NCI-H526 (cell line): Measurements from ENCODE around the gene ERBB2.
A peak's percentile ranks its signal among the peaks of the same experiment; 100 is the strongest.
"Not testable (repeated sequence)": the region's sequence is repeated elsewhere in the genome, so short reads cannot be mapped to it uniquely, and the experiment has no call there.

ENCODE experiments used
- DNase-seq, 2 experiments: peaks; one replicate each; lab custom pipeline; 2025; lab: John Stamatoyannopoulos, UW

The ERBB2 gene

DNA sequence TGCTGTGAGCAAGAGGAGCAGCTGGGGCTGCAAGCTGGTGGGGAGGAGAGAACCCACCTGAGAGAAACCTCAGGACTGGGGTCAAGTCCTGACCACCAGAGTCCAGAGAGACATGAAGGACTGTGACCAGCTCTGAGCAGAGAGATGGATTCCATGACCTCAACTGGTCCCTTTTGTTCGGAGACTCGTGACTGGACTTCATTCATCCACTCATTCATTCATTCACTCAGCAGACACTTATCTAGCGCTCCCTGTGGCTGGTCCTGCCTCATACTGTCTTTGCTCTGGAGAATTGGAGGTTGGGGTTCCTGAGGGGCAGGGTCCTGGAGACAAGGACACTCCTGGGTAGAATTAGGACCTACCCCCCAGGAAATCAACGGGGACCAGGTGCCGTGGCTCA, 4.0 kb downstream of the ERBB2 start:
- DNase-seq = no peak

DNA sequence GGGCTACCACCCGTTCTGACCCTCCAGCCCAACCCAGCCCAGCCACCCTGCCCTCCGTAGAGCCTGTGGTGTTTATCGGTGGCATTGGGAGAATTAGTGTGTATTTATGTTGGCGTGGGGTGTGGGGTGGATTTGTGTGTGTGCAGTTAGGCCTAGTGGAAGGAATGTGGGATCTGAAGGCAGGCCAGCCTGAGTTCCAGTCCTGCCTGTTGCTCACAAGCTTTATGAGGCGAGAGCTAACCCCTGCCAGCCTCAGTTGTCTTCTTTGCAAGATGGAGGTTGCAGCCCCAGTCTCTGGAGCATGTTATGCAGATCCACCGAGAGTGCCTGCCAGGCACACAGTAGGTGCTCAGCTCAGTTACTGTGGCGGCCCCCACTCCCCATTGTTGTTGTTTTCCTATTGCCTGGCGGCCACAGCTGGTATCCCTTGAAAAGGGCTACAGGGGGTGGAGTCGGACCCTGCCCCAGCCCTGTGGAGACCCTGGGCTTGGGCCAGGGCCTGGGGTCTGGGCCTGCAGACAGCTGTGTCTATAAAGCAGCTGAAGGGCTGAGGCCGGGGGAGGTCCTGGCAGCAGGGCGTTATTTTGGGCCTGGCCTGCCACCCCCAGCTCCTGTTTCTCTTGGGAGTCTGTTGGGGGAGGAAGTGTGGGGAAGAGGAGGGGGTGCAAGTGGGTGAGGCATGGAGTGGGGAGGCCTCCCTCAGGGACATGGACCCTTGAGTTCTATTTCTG, 5.1 kb downstream of the ERBB2 start:
- DNase-seq = no peak

DNA sequence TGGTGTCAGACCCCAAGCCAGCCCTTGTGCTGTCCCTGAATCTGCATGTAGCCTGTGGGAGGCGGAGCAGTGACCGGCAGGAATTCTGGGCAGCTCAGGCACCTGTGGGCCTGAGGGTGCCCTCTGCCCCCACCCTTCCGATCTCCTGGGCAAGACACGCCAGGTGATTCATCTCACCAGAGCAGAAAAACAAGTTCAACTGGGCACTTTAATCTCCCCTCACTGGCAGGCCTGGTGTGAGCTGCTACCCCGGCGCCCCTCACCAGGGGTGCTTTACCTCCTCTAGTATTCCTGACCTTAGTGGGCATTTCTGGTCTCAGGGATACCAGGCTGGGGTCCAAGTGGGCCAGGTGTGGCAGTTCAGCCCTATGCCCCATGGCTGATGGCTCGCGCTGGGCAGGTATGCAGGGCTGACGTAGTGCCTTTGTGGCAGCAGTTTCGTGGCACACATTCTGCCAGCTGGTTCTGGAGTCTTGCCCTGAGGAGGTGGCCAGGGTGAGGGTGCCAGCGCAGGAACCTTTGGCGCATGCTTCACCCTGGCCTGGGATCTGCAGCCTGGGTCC, 6.0 kb downstream of the ERBB2 start:
- peak in 1 of 2 experiments; percentile 8 for DNase-seq

DNA sequence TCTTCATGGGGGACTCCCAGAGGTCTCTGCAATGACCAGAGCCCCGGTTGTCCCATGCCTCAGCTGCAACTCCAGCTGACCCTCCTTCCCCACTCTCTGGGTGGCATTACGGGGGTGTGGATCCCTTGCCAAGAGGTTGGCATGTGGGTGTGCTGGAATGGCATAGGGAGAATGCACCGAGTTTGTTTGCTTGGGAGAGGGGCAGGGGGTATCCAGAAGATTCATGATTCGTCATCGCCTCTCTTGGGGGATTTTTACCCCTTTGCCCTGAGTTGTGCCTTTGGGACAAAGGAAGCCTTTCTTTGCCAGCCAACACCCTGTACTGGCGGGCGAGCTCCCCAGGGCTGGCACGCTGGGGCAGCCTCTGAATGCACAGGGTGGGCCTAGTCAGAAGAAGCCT, 6.5 kb downstream of the ERBB2 start:
- DNase-seq = no peak

DNA sequence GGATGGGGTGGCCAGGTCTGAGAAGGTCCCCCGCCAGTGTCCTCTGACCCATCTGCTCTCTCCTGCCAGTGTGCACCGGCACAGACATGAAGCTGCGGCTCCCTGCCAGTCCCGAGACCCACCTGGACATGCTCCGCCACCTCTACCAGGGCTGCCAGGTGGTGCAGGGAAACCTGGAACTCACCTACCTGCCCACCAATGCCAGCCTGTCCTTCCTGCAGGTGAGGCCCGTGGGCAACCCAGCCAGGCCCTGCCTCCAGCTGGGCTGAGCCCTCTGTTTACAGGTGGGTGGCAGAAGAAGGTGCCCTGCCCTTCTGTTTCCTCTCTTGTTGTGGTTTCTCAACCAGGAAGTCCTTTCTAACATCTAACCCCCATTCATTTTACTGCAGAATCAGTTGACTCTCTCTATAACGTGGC, 7.1 kb downstream of the ERBB2 start:
- DNase-seq = no peak

DNA sequence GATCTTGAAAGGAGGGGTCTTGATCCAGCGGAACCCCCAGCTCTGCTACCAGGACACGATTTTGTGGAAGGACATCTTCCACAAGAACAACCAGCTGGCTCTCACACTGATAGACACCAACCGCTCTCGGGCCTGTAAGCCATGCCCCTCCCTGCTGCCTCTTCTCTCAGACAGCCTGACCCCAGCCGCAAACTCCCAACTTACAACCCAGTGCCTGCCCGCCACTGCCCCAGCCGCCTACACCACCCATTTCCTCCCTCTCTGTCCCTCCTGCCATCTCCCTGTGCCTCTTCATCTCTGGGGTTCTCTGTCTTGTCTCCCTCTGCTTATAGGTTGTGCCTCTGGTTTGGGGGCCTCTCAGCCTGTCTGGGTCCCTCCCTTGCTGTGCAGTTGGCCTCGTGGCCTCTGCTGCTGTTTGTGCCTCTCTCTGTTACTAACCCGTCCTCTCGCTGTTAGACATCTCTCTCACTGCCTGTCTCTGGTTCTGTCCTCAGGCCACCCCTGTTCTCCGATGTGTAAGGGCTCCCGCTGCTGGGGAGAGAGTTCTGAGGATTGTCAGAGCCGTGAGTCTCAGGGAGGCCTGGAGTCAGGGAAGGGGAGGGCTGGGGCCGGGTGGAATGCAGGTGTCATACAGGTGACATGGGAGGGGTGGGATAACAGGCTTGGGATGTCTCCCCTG, 9.6 kb downstream of the ERBB2 start:
- DNase-seq = no peak

DNA sequence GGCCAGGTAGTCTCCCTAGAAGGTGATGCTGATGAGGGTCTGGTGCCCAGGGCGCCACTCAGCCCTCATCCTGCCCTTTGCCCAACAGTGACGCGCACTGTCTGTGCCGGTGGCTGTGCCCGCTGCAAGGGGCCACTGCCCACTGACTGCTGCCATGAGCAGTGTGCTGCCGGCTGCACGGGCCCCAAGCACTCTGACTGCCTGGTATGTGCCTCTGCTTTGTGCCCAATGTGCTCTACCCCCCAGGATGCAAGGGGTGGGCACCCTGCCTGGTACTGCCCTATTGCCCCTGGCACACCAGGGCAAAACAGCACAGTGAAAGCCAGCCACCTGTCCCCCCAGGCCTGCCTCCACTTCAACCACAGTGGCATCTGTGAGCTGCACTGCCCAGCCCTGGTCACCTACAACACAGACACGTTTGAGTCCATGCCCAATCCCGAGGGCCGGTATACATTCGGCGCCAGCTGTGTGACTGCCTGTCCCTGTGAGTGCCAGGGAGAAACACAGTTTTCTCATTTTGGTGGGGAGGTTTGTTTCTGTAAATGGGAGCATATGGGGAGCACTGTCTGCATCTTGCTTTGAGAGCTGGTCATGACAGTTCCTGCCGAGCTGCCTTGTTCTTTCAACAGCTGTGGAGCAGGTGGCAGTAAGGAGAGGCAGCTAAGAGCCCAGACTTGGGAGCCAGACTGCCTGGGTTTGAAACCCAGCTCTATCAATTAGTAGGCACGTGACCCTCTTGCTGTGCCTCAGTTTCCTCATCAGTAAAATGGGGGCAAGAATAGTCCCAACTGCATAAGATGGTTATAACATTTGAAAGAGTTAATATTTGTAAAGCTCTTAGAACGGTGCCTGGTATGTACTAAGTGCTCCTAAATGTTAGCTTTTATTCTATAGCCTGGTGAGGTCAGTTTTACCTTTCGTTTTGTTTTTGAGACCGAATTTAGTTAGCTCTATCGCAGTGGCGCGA, 10.4 kb downstream of the ERBB2 start:
- no peak for DNase-seq

DNA sequence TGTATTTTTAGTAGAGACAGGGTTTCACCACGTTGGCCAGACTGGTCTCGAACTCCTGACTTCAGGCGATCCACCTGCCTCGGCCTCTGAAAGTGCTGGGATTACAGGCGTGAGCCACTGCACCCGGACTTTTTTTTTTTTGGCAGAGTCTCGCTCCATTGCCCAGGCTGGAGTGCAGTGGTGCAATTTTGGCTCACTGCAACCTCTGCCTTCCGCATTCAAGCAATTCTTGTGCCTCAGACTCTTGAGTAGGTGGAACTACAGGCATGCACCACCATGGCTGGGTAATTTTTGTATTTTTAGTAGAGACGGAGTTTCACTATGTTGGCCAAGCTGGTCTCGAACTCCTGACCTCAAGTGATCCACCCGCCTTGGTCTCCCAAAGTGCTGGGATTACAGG, 11.2 kb downstream of the ERBB2 start:
- not testable (repeated sequence) for DNase-seq

DNA sequence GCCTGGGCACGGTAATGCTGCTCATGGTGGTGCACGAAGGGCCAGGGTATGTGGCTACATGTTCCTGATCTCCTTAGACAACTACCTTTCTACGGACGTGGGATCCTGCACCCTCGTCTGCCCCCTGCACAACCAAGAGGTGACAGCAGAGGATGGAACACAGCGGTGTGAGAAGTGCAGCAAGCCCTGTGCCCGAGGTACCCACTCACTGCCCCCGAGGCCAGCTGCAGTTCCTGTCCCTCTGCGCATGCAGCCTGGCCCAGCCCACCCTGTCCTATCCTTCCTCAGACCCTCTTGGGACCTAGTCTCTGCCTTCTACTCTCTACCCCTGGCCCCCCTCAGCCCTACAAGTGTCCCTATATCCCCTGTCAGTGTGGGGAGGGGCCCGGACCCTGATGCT, 12.0 kb downstream of the ERBB2 start:
- DNase-seq = no peak

DNA sequence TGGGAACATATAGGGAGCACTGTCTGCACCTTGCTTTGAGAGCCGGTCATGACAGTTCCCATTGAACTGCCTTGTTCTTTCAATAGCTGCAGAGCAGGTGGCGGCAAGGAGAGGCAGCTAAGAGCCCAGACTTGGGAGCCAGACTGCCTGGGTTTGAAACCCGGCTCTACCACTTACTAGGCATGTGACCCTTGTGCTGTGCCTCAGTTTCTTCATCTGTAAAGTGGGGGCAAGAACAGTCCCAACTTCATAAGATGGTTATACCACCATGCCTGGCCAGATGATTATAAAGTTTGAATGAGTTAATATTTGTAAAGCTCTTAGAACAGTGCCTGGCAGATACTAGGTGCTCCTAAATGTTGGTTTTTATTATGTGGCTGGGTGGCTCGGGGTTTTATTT, 14.4 kb downstream of the ERBB2 start:
- no peak for DNase-seq

DNA sequence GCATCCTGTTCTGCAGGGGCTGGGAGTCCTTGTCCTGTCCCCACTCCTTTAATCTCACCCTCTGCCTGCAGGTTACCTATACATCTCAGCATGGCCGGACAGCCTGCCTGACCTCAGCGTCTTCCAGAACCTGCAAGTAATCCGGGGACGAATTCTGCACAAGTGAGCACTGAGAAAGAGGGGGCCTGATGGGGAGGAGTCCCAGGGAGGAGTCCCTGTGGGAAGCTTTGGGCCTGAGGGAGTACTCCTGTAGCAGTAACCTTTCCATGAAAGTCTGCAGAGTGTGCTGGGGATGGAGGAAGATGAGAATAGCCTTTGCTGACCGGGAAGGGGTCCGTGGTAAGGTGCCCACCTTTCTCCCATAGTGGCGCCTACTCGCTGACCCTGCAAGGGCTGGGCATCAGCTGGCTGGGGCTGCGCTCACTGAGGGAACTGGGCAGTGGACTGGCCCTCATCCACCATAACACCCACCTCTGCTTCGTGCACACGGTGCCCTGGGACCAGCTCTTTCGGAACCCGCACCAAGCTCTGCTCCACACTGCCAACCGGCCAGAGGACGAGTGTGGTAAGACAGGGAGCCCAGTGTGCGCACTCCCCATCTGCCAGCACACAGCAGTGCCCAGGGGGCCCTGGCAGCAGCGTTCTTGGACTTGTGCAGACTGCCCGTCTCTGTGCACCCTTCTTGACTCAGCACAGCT, 15.7 kb downstream of the ERBB2 start:
- DNase-seq = no peak

DNA sequence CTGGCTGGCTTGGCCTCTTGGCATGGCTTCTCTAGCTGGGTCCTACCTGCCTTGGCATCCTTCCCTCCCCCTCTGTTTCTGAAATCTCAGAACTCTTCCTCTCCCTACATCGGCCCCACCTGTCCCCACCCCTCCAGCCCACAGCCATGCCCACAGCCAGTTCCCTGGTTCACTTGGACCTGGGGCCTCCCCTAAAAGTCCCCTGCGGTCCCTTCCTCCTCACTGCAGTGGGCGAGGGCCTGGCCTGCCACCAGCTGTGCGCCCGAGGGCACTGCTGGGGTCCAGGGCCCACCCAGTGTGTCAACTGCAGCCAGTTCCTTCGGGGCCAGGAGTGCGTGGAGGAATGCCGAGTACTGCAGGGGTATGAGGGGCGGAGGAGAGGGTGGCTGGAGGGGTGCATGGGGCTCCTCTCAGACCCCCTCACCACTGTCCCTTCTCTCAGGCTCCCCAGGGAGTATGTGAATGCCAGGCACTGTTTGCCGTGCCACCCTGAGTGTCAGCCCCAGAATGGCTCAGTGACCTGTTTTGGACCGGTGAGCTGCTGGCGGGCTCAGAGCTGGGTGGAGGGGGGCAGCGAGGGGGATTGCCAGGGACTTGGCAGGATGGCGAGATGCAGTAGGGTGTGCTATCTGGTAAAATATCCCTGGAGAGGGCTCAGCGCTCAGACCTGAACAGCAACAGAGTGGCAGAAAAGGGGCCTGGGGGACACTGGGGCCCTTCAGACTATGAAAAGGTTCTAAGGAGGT, 16.4 kb downstream of the ERBB2 start:
- DNase-seq = no peak

DNA sequence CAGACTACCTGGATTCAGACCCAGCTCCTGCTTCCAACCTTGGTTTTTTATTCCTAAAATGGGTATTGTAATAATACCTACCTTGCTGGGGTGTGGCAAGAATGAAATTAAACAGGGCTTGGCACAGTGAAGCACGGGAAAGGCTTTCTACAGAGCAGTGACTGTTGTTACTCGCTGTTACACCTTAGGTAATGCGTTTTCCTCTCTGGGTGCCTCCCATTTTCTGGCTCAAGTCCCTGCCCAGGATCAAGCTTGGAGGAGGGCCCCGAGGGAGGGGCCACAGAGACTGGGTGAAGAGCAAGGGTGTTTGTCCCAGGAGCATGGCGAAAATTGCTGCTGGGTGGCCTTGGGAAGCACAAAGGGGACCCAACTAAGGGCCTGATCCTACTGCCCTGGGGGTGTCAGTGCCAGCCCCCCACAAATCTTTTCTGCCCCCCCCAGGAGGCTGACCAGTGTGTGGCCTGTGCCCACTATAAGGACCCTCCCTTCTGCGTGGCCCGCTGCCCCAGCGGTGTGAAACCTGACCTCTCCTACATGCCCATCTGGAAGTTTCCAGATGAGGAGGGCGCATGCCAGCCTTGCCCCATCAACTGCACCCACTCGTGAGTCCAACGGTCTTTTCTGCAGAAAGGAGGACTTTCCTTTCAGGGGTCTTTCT, 17.1 kb downstream of the ERBB2 start:
- no peak for DNase-seq

DNA sequence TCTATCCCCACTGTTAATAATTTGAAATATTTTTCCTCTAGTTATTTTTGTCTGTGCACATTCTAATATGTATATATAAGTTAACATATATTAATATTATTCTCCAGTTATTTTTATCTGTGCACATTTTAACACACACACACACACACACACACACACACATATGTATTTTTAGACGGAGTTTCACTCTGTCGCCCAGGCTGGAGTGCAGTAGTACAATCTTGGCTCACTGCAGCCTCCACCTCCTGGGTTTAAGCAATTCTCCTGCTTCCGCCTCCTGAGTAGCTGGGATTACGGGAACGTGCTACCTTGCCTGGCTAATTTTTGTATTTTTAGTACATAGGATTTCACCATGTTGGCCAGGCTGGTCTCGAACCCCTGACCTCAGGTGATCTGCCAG, 17.8 kb downstream of the ERBB2 start:
- no peak for DNase-seq

DNA sequence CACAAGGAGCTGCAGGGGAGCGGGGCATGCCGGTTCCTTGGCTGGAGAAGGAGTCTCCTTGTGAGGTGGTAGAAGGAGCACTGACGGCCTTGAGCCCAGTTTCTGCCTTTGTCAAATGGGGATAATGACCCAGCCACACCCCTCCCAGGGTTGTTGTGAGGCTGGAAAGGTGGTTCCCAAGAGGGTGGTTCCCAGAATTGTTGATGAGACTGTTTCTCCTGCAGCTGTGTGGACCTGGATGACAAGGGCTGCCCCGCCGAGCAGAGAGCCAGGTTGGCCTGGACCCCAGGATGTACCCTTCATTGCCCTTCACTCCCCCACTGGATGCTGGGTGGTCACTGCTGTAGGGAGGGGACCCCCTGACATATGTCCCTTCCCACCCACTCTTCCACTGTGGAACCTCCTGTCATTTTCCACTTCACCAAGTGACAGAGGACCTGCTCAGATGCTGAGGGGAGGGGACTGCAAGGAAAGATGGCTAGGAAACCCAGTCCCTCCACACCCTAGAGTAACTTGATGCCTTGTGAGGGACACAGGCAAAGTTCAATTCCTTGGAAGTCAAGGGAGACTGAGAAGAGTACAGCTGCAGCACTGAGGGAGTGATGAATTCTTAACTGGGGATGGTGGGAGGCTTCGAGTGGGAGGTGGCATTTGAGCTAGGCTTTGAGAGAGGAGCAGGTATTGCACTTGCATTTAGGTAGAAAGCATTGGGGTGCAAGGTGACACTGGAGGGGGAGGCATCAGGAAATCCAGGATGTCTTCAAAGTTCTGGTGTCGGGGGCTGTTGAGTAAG, 19.9 kb downstream of the ERBB2 start:
- no peak for DNase-seq

DNA sequence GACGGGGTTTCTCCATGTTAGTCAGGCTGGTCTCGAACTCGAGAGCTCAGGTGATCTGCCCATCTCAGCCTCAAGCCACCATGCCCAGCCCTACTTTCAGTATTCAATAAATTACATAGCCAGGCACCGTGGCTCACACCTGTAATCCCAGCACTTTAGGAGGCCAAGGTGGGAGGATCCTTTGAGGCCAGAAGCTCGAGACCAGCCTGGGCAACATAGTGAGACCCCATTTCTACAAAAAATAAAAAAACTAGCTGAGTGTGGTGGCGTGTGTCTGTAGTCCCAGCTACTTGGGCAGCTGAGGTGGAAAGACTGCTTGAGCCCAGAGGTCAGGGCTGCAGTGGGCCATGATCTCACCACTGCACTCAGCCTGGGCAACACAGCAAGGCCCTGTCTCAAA, 22.2 kb downstream of the ERBB2 start:
- no peak for DNase-seq

DNA sequence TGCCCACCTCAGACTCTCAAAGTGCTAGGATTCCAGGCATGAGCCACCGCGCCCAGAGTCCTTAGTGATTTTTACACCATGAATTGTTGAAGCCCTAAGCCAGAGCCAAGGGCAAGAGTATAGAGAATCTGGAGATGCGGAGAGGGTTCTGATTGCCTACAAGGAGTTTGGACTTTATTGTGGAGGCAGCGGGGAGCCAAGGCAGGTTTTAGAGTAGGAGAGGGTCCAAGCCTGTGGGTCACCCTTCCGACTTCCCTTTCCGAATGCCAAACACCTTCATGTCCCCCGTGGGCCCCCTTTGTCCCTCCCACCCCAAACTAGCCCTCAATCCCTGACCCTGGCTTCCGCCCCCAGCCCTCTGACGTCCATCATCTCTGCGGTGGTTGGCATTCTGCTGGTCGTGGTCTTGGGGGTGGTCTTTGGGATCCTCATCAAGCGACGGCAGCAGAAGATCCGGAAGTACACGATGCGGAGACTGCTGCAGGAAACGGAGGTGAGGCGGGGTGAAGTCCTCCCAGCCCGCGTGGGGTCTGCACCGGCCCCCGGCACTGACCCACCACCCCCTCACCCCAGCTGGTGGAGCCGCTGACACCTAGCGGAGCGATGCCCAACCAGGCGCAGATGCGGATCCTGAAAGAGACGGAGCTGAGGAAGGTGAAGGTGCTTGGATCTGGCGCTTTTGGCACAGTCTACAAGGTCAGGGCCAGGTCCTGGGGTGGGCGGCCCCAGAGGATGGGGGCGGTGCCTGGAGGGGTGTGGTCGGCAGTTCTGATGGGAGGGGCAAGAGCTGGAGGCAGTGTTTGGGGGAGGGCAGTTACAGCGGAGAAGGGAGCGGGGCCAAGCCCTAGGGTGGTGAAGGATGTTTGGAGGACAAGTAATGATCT, 23.3 kb downstream of the ERBB2 start:
- DNase-seq = no peak

DNA sequence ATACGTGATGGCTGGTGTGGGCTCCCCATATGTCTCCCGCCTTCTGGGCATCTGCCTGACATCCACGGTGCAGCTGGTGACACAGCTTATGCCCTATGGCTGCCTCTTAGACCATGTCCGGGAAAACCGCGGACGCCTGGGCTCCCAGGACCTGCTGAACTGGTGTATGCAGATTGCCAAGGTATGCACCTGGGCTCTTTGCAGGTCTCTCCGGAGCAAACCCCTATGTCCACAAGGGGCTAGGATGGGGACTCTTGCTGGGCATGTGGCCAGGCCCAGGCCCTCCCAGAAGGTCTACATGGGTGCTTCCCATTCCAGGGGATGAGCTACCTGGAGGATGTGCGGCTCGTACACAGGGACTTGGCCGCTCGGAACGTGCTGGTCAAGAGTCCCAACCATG, 24.9 kb downstream of the ERBB2 start:
- no peak for DNase-seq

DNA sequence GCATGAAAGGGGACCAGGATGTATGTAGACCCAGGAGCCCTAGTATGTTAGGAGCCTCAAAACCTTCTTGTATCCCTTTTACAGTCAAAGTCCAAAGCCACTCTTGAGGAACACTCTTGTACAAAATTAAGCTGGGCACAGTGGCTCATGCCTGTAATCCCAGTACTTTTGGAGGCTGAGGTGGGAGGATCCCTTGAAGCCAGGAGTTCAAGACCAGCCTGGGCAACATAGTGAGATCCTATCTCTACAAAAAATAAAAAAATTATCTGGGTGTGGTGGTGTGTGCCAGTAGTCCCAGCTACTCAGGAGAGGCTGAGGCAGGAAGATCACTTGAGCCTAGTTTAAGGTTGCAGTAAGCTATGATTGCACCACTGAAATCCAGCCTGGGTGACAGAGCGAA, 26.1 kb downstream of the ERBB2 start:
- not testable (repeated sequence) for DNase-seq
